Measurements from ENCODE around the gene FBXO11. TPM values are rescaled to one million over a fixed set of nuclear protein-coding genes. Genes with fewer than 3 reads are reported as not detected.
"Not testable (repeated sequence)": the region's sequence is repeated elsewhere in the genome, so short reads cannot be mapped to it uniquely, and the experiment has no call there.

FBXO11 gene
- total and polyA plus RNA-seq, 2 donors (not counting 1 experiment from before 2014, with no cell fraction given) = 37.7 to 81.6 TPM

- Histone ChIP-seq H3K9ac (ENCODE audit: insufficient read depth, low read length) (no peak overlapping the region), H3K36me3 (ENCODE audit: control insufficient read depth, insufficient read depth, low read length) (no peaks in the 10 kb centered on the region), H3K27ac (ENCODE audit: insufficient read depth, low read length) (no peak overlapping the region), H2AFZ (ENCODE audit: low read length) (no peak overlapping the region), H3K27me3 (ENCODE audit: control insufficient read depth, insufficient read depth, low read length) (no peaks in the 10 kb centered on the region), H3K79me2 (ENCODE audit: control insufficient read depth, insufficient read depth, low read length) (peaks cover 92% of the 10 kb centered on the region), H3K4me2 (ENCODE audit: extremely low read depth, insufficient read depth, low read length) (no peak overlapping the region), H3K4me3 (replicated peaks in 1 of 4; ENCODE audit: control extremely low read depth in 1 of 4, insufficient read depth in 1 of 4, low read depth in 3 of 4, low read length in 4 of 4) (no peak overlapping the region), H4K20me1 (ENCODE audit: control insufficient read depth, extremely low read depth, insufficient read depth, low read length) (peaks cover 6% of the 10 kb centered on the region), H3K9me3 (ENCODE audit: control insufficient read depth, insufficient read depth, low read depth, low read length) (no peaks in the 10 kb centered on the region), H3K4me1 (ENCODE audit: control insufficient read depth, extremely low read depth, insufficient read depth, low read length) (no peaks in the 10 kb centered on the region)
- no peak for DNase-seq (ENCODE audit: low read depth in 2 of 2)
- TF ChIP-seq EZH2 (IDR thresholded peaks at IDR 0.05; ENCODE audit: low read length, missing control alignments) = no peak
- TF ChIP-seq CTCF (conservative IDR thresholded peaks at IDR 0.05 in 1 of 2, IDR thresholded peaks at IDR 0.05 in 1 of 2; ENCODE audit: low read depth in 1 of 2, low read length in 2 of 2) = no peak
Observed at GRCh38 chr2:47900857-47901256, 5.4 kb downstream of the FBXO11 start.

GRCh38 chr2:47899915-47900816 lies 6.1 kb downstream of the FBXO11 start:
- Histone ChIP-seq H4K20me1 (ENCODE audit: control insufficient read depth, extremely low read depth, insufficient read depth, low read length) (peaks cover 6% of the 10 kb centered on the region), H3K4me2 (ENCODE audit: extremely low read depth, insufficient read depth, low read length) (no peak overlapping the region), H3K4me1 (ENCODE audit: control insufficient read depth, extremely low read depth, insufficient read depth, low read length) (peaks cover 2% of the 10 kb centered on the region), H3K9me3 (ENCODE audit: control insufficient read depth, insufficient read depth, low read depth, low read length) (no peaks in the 10 kb centered on the region), H3K27ac (ENCODE audit: insufficient read depth, low read length) (no peak overlapping the region), H3K79me2 (ENCODE audit: control insufficient read depth, insufficient read depth, low read length) (peaks cover 97% of the 10 kb centered on the region), H3K4me3 (replicated peaks in 1 of 4; ENCODE audit: control extremely low read depth in 1 of 4, insufficient read depth in 1 of 4, low read depth in 3 of 4, low read length in 4 of 4) (no peak overlapping the region), H3K27me3 (ENCODE audit: control insufficient read depth, insufficient read depth, low read length) (no peaks in the 10 kb centered on the region), H3K9ac (ENCODE audit: insufficient read depth, low read length) (no peak overlapping the region), H2AFZ (ENCODE audit: low read length) (no peak overlapping the region), H3K36me3 (ENCODE audit: control insufficient read depth, insufficient read depth, low read length) (no peaks in the 10 kb centered on the region)
- TF ChIP-seq EZH2 (IDR thresholded peaks at IDR 0.05; ENCODE audit: low read length, missing control alignments) (no peak), CTCF (conservative IDR thresholded peaks at IDR 0.05 in 1 of 2, IDR thresholded peaks at IDR 0.05 in 1 of 2; ENCODE audit: low read depth in 1 of 2, low read length in 2 of 2) (no peak)
- DNase-seq (ENCODE audit: low read depth in 2 of 2) = peak in 1 of 2 donors; percentile 34

- TF ChIP-seq EZH2 (IDR thresholded peaks at IDR 0.05; ENCODE audit: low read length, missing control alignments) (no peak), CTCF (conservative IDR thresholded peaks at IDR 0.05 in 1 of 2, IDR thresholded peaks at IDR 0.05 in 1 of 2; ENCODE audit: low read depth in 1 of 2, low read length in 2 of 2) (no peak)
- Histone ChIP-seq H3K4me3 (replicated peaks in 1 of 4; ENCODE audit: control extremely low read depth in 1 of 4, insufficient read depth in 1 of 4, low read depth in 3 of 4, low read length in 4 of 4) (peak overlapping the region in 1 of 4 experiments; percentile 2), H3K4me2 (ENCODE audit: extremely low read depth, insufficient read depth, low read length) (peak overlapping the region; percentile 40), H3K79me2 (ENCODE audit: control insufficient read depth, insufficient read depth, low read length) (peaks cover 97% of the 10 kb centered on the region), H4K20me1 (ENCODE audit: control insufficient read depth, extremely low read depth, insufficient read depth, low read length) (peaks cover 3% of the 10 kb centered on the region), H3K36me3 (ENCODE audit: control insufficient read depth, insufficient read depth, low read length) (no peaks in the 10 kb centered on the region), H3K27me3 (ENCODE audit: control insufficient read depth, insufficient read depth, low read length) (no peaks in the 10 kb centered on the region), H3K27ac (ENCODE audit: insufficient read depth, low read length) (no peak overlapping the region), H3K4me1 (ENCODE audit: control insufficient read depth, extremely low read depth, insufficient read depth, low read length) (peaks cover 2% of the 10 kb centered on the region), H3K9ac (ENCODE audit: insufficient read depth, low read length) (no peak overlapping the region), H3K9me3 (ENCODE audit: control insufficient read depth, insufficient read depth, low read depth, low read length) (no peaks in the 10 kb centered on the region), H2AFZ (ENCODE audit: low read length) (no peak overlapping the region)
- DNase-seq (ENCODE audit: low read depth in 2 of 2) = no peak
Observed at GRCh38 chr2:47897883-47898731, 8.2 kb downstream of the FBXO11 start.

GRCh38 chr2:47897191-47897882 lies 9.0 kb downstream of the FBXO11 start:
- not testable (repeated sequence) for H3K4me1 ChIP-seq (ENCODE audit: control insufficient read depth, extremely low read depth, insufficient read depth, low read length); DNase-seq (ENCODE audit: low read depth in 2 of 2); H4K20me1 ChIP-seq (ENCODE audit: control insufficient read depth, extremely low read depth, insufficient read depth, low read length); H3K9ac ChIP-seq (ENCODE audit: insufficient read depth, low read length); H3K27ac ChIP-seq (ENCODE audit: insufficient read depth, low read length); H3K4me3 ChIP-seq (replicated peaks in 1 of 4; ENCODE audit: control extremely low read depth in 1 of 4, insufficient read depth in 1 of 4, low read depth in 3 of 4, low read length in 4 of 4); H3K4me2 ChIP-seq (ENCODE audit: extremely low read depth, insufficient read depth, low read length); H3K36me3 ChIP-seq (ENCODE audit: control insufficient read depth, insufficient read depth, low read length); H3K27me3 ChIP-seq (ENCODE audit: control insufficient read depth, insufficient read depth, low read length); H3K9me3 ChIP-seq (ENCODE audit: control insufficient read depth, insufficient read depth, low read depth, low read length); H2AFZ ChIP-seq (ENCODE audit: low read length)
- H3K79me2 ChIP-seq (ENCODE audit: control insufficient read depth, insufficient read depth, low read length) = peaks cover 97% of the 10 kb centered on the region

All from fibroblast of lung (primary cell).